Measurements from ENCODE around the gene DGKI. TPM values are rescaled to one million over a fixed set of nuclear protein-coding genes. Genes with fewer than 3 reads are reported as not detected.

DGKI gene
- total RNA-seq, 4 donors from 2014 or later, result 0.44 to 1.1 (median 1.0) TPM; not detected in 1

GRCh38 chr7:137337902-137338301 lies 508.9 kb downstream of the DGKI start:
- DNase-seq, result no peak
- H3K9me3 ChIP-seq, result no peaks in the 10 kb centered on the region
- no peaks in the 10 kb centered on the region for H3K36me3 ChIP-seq
- WGBS, 2 donors, result 68 to 69% methylated on average over 2 of the region's 2 CpGs
- TF ChIP-seq POLR2A (IDR thresholded peaks at IDR 0.05), result no peak
- peak in 1 of 6 experiments; percentile 16 for TF ChIP-seq CTCF (IDR thresholded peaks at IDR 0.05)
- no peak overlapping the region for H3K27ac ChIP-seq
- H3K4me3 ChIP-seq, result no peak overlapping the region
- H3K4me1 ChIP-seq, result peaks cover 0 to 45% (median 6%) of the 10 kb centered on the region in 3 donors
- no peaks in the 10 kb centered on the region for H3K27me3 ChIP-seq
- intact Hi-C loops (cut with DNase I), result no loop called here

GRCh38 chr7:137335814-137336213 lies 511.0 kb downstream of the DGKI start:
- intact Hi-C loops (cut with DNase I), result no loop called here
- H3K27ac ChIP-seq, result peak overlapping the region in 3 of 4 donors; percentile 35 to 72 (median 58)
- peaks cover 6 to 45% (median 6%) of the 10 kb centered on the region in 3 donors for H3K4me1 ChIP-seq
- no peak overlapping the region for H3K4me3 ChIP-seq
- no peaks in the 10 kb centered on the region for H3K9me3 ChIP-seq
- WGBS, 2 donors, result 35 to 57% methylated on average over 4 of the region's 4 CpGs
- no peaks in the 10 kb centered on the region for H3K27me3 ChIP-seq
- no peak for DNase-seq
- no peak for TF ChIP-seq POLR2A (IDR thresholded peaks at IDR 0.05)
- no peaks in the 10 kb centered on the region for H3K36me3 ChIP-seq

GRCh38 chr7:137331378-137331777 lies 515.4 kb downstream of the DGKI start:
- no peaks in the 10 kb centered on the region for H3K9me3 ChIP-seq
- intact Hi-C loops (cut with DNase I), result no loop called here
- no peak overlapping the region for H3K4me3 ChIP-seq
- no peaks in the 10 kb centered on the region for H3K27me3 ChIP-seq
- TF ChIP-seq POLR2A (IDR thresholded peaks at IDR 0.05) (no peak), CTCF (IDR thresholded peaks at IDR 0.05) (no peak)
- H3K4me1 ChIP-seq, result peaks cover 6 to 67% (median 6%) of the 10 kb centered on the region in 3 donors
- peak overlapping the region in 2 of 4 donors; percentile 55 to 65 for H3K27ac ChIP-seq
- H3K36me3 ChIP-seq, result no peaks in the 10 kb centered on the region
- 31 to 33% methylated on average over 8 of the region's 8 CpGs for WGBS, 2 donors
- no peak for DNase-seq

Small RNA genes within 50 kb of the gene (small RNA-seq; reads per million reads assigned to genes)
- gene AC090498.1, result 0 reads per million in 4 donors

Other genes starting within 250 kb of the DGKI start
- gene CREB3L2, start 155.1 kb upstream of the DGKI start, total RNA-seq, result 10 to 100 TPM; 14.9 to 21.9 (median 17.3) TPM
- gene AKR1D1, start 229.5 kb upstream of the DGKI start, total RNA-seq, result not detected